DND-41 (cell line): ENCODE data around the gene ADCY10.
"Not testable (repeated sequence)": the region's sequence is repeated elsewhere in the genome, so short reads cannot be mapped to it uniquely, and the experiment has no call there.

ENCODE experiments used
- ATAC-seq: fragments of 200-7000 bp; cut with Tn5 transposase; 3 replicates; pipeline ENCODE4 v1.9.1; 2021; ENCODE audit warnings: low read depth; ENCODE audit not compliant: insufficient read depth
- DNase-seq: peaks from one replicate; pipeline ENCODE4 v3.0.0-alpha.2; 2020
- H2AFZ ChIP-seq: 2 replicates; pipeline ENCODE4 v1.6.0; 2012; ENCODE audit warnings: low read depth, low read length
- H3K27ac ChIP-seq: 2 replicates; pipeline ENCODE4 v1.5.1; 2012; ENCODE audit warnings: low read length, inconsistent platforms
- H3K27me3 ChIP-seq: fragments of 200-600 bp; sonication (generic); 2 replicates; pipeline ENCODE4 v1.6.0; 2012; ENCODE audit warnings: low read length, mild to moderate bottlenecking, inconsistent platforms; ENCODE audit not compliant: insufficient read depth, poor library complexity
- H3K36me3 ChIP-seq: 2 replicates; pipeline ENCODE4 v1.5.1; 2012; ENCODE audit warnings: low read length, inconsistent platforms; ENCODE audit not compliant: insufficient read depth
- H3K4me1 ChIP-seq: 2 replicates; pipeline ENCODE4 v1.5.1; 2012; ENCODE audit warnings: mild to moderate bottlenecking, low read length; ENCODE audit not compliant: insufficient read depth
- H3K4me2 ChIP-seq: 2 replicates; pipeline ENCODE4 v1.6.0; 2012; ENCODE audit warnings: mild to moderate bottlenecking, moderate library complexity, low read length, inconsistent platforms; ENCODE audit not compliant: insufficient read depth
- H3K4me3 ChIP-seq, 2 experiments: fragments of 200-600 bp in 1 of 2; shearing (Covaris generic) in 1 of 2; 2 replicates each; pipeline ENCODE4 v1.5.1; 2012 to 2016; ENCODE audit warnings: inconsistent platforms in 2 of 2, low read length in 2 of 2, mild to moderate bottlenecking in 2 of 2, low read depth in 1 of 2, moderate library complexity in 1 of 2
- H3K79me2 ChIP-seq: 2 replicates; pipeline ENCODE4 v1.6.0; 2012; ENCODE audit warnings: low read length, inconsistent platforms; ENCODE audit not compliant: insufficient read depth
- H3K9ac ChIP-seq: 2 replicates; pipeline ENCODE4 v1.6.0; 2012; ENCODE audit warnings: low read depth, mild to moderate bottlenecking, inconsistent platforms, low read length, moderate library complexity
- H3K9me3 ChIP-seq: 2 replicates; pipeline ENCODE4 v1.5.1; 2012; ENCODE audit warnings: low read length, moderate library complexity, mild to moderate bottlenecking, inconsistent platforms; ENCODE audit not compliant: insufficient read depth, severe bottlenecking
- H4K20me1 ChIP-seq: 2 replicates; pipeline ENCODE4 v1.6.0; 2012; ENCODE audit warnings: low read length; ENCODE audit not compliant: insufficient read depth
- CTCF ChIP-seq: IDR thresholded peaks from 2 replicates; pipeline ENCODE4 v1.5.1; 2012; ENCODE audit warnings: borderline replicate concordance, low read length, moderate library complexity, mild to moderate bottlenecking; ENCODE audit not compliant: poor library complexity, severe bottlenecking; ENCODE audit errors: extremely low read depth
- EZH2 ChIP-seq: IDR thresholded peaks from 3 replicates; pipeline ENCODE4 v1.6.1; 2012; ENCODE audit warnings: borderline replicate concordance, low read depth, mild to moderate bottlenecking, moderate library complexity, low read length, inconsistent platforms; ENCODE audit not compliant: severe bottlenecking

ADCY10 gene

GRCh38 chr1:167934426-167935215 lies 20.7 kb upstream of the ADCY10 start:
- peak overlapping the region; percentile 92 for H3K4me2 ChIP-seq
- no peaks in the 10 kb centered on the region; the same call in 1 of the 2 replicates for H3K36me3 ChIP-seq
- H3K9me3 ChIP-seq, result no peaks in the 10 kb centered on the region
- H3K27ac ChIP-seq, result peak overlapping the region; percentile 98
- H3K27me3 ChIP-seq, result no peaks in the 10 kb centered on the region
- ATAC-seq (no peak), DNase-seq (no peak)
- peaks cover 83% of the 10 kb centered on the region for H3K79me2 ChIP-seq
- TF ChIP-seq CTCF, result no peak
- TF ChIP-seq EZH2, result no peak
- peak overlapping the region; percentile 69 for H3K9ac ChIP-seq
- peaks cover 5% of the 10 kb centered on the region; the same call in 1 of the 2 replicates for H4K20me1 ChIP-seq
- H3K4me1 ChIP-seq, result peaks cover 39% of the 10 kb centered on the region
- H2AFZ ChIP-seq, result peak overlapping the region; percentile 87
- H3K4me3 ChIP-seq, result peak overlapping the region; percentile 66 to 83

- ATAC-seq (no peak), DNase-seq (no peak)
- peak overlapping the region; percentile 92 for H3K4me2 ChIP-seq
- no peaks in the 10 kb centered on the region for H3K9me3 ChIP-seq
- H3K4me1 ChIP-seq, result peaks cover 34% of the 10 kb centered on the region
- H3K9ac ChIP-seq, result peak overlapping the region; percentile 69
- H3K27me3 ChIP-seq, result no peaks in the 10 kb centered on the region
- H3K36me3 ChIP-seq, result no peaks in the 10 kb centered on the region; the same call in 1 of the 2 replicates
- H4K20me1 ChIP-seq, result peaks cover 5% of the 10 kb centered on the region; the same call in 1 of the 2 replicates
- H3K27ac ChIP-seq, result no peak overlapping the region
- H3K79me2 ChIP-seq, result peaks cover 82% of the 10 kb centered on the region
- TF ChIP-seq CTCF, result no peak
- TF ChIP-seq EZH2, result no peak
- no peak overlapping the region for H2AFZ ChIP-seq
- H3K4me3 ChIP-seq, result peak overlapping the region in 1 of 2 experiments; percentile 83; a peak in 1 of 4 replicates
These were observed 19.9 kb upstream of the ADCY10 start for GRCh38 chr1:167933788-167934187.

- peaks cover 16% of the 10 kb centered on the region for H3K4me1 ChIP-seq
- TF ChIP-seq CTCF, result no peak
- no peak for TF ChIP-seq EZH2
- H2AFZ ChIP-seq, result no peak overlapping the region
- peaks cover 73% of the 10 kb centered on the region for H3K79me2 ChIP-seq
- H3K9me3 ChIP-seq, result no peaks in the 10 kb centered on the region
- no peak overlapping the region for H3K4me3 ChIP-seq
- no peak overlapping the region for H3K27ac ChIP-seq
- H3K9ac ChIP-seq, result no peak overlapping the region
- H3K4me2 ChIP-seq, result no peak overlapping the region
- H4K20me1 ChIP-seq, result peaks cover 5% of the 10 kb centered on the region; the same call in 1 of the 2 replicates
- DNase-seq, result no peak
- ATAC-seq, result no peak
- no peaks in the 10 kb centered on the region for H3K27me3 ChIP-seq
- no peaks in the 10 kb centered on the region for H3K36me3 ChIP-seq
These were observed 15.8 kb upstream of the ADCY10 start for GRCh38 chr1:167929725-167930124.

- not testable (repeated sequence) for H3K27ac ChIP-seq
These were observed 15.0 kb upstream of the ADCY10 start for GRCh38 chr1:167928919-167929318.

More at GRCh38 chr1:167928919-167929318, 15.0 kb upstream of the ADCY10 start:
- H4K20me1 ChIP-seq, H3K4me3 ChIP-seq, H3K9me3 ChIP-seq, H3K9ac ChIP-seq, ATAC-seq, H3K27me3 ChIP-seq, H3K4me1 ChIP-seq, H3K4me2 ChIP-seq, H3K36me3 ChIP-seq, DNase-seq, H2AFZ ChIP-seq: not testable (repeated sequence)
- peaks cover 65% of the 10 kb centered on the region for H3K79me2 ChIP-seq
